Activated CD4-positive, alpha-beta T cell treated with anti-CD3 and anti-CD28 coated beads for 1 hour (primary cell): Measurements from ENCODE around the gene LRIG3.
"Not testable (repeated sequence)": the region's sequence is repeated elsewhere in the genome, so short reads cannot be mapped to it uniquely, and the experiment has no call there.

Experiments
- DNase-seq: peaks from one replicate; pipeline ENCODE4 v3.0.0-alpha.2; 2020

Gene LRIG3

DNA sequence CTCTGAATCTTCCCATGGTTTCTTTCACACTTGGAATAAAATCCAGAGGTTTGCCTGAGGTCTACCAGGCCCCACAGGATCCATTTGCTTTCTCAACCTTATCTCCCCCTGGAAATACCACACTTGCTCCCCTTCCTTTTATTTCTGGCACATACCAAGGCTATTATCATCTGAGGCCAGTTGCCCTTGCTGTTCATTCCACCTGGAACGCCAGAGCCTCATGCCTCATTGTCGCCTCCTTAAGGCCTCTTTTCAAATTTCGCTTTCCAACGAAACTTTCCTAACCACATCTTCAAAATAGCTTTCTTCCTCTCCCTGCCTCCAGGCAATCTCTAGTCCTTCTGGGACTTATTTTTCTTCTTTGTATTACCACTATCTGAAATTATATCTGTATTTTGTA is 11.2 kb upstream of the LRIG3 start:
- DNase-seq = no peak

DNA sequence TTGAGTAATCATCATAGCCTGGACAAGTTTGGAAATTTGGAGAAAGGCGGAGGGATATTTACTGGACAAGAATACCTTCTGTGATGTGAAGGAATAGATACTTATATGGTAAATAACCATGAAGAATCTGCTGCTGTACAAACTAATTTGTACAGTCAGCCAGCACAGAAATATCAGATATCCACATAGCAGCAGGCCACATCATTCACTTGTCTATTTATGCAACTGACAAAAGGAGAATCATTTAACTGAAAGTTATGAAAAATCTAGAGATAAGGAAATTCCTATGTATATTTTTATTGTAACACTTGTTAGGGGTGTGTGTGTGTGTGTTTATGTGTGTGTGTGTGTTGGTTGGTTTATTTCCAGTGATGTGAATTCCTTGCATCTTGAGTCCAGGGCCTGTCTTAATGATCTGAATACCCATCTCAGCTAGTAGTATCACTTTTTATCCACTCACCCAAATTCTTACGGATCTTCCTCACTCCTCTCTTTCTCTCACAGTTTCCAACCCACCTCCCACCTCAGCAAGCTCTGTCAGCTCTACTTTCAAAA is 10.5 kb upstream of the LRIG3 start:
- no peak for DNase-seq

DNA sequence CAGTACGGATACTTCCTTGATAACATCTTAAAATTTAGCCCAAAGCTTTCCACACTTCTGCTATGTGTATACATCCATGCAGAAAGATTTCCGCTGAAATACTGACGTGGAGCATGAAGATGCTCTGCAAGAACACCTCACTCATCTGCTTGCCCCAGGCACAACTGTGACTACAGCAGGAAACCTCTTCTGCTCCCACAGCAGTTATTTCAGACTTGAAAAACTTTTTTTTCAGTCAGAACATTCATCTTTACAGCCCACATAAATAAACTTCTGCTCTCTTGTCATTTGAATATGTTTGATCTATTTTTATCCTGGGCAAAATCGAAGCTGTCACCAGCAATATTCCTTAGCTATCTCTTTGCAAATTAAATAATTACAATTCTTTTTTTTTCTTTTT is 6.8 kb upstream of the LRIG3 start:
- no peak for DNase-seq

DNA sequence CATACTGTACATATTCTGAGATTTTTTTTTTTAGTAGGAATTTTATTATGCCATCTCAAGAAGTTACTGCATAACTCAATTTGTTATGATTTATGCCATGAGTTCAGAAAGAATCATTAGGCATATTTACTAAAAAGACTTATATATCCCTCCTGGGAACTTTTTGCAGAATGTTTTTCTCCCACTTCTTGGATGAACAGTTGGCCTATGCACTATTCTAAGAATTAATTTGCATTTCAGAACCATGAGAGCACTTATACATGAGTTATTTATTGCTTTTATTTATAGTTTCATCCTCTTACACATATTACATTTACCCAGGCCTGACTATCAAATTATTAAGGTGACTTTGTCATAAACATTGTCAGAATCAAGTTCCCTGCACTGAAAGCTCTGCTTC is 6.3 kb upstream of the LRIG3 start:
- DNase-seq = no peak

DNA sequence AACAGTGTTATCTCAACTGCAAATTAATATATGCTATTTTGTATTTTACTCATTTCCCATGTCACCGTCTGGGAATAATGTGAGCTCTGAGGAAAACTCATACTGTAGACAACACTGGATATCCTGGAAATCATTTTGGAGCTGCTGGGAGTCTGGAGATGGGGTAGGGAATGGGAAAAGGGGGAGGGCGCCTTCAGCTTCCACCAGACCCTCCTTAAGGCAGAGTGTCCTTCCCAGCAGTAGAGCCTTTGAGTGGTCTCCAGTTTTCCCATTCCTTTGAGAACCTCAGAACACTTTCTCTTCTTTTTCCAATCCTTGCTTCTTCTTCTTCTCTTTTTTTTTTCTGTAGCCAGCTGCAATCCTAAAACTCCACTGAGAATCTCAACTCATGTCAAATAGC is 5.4 kb upstream of the LRIG3 start:
- DNase-seq = no peak

DNA sequence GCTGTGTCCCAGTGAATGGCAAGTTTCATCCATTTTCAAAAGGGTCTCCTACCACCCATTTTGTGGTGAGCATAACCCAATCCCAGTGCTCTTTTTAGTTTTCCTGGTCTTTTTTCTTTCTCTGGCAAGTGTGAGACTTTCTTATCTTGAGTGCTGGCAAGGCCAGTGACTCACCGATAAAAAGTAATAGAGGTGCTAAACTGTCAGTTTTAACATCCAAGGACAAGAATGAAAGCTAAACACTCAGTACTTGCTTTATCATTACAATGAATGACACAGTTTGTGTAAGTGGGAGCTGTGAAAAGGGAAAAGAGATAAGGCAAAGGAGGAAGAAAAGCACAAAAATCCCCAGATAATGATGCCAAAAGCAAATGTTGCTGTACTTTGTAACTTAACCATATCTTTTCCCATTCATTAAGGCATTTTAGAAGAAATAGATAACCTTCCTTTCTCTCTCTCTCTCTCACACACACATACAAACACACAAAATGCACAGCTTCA is 4.9 kb upstream of the LRIG3 start:
- no peak for DNase-seq

DNA sequence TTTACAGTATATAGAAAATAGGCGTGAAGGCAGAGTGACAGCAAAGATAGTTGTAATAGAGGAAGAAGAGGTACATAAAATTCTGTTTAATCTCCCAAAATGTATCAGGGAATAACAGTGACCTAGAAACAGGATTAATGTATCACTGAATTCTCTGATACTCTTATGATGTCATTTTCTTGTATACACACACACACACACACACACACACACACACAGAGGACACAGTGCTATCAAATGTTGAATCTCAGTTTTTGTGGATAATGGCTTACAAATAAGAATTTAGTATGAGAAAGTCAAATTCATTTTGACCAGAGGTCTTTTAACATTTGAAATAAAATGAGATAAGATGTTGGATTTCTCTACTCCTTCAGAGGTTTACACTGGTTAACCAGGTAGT is 4.3 kb upstream of the LRIG3 start:
- no peak for DNase-seq

DNA sequence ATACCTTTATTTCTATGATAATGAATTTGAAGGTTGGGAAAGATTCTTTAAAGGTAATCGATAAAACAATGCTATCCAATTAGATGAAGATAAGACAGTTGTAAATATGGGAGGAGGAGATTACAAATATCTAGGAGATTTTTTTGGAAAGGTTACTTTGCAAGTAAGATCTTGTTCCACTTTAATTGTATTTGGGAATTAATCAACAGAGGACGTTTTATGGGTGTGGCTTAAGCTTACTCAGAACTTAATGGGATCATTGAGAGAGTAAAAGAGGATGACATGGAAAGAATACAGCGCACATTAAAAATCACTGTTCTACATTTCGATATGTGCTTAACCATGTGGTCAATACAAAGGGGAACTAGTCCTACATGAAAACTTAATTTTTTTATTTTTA is 3.5 kb upstream of the LRIG3 start:
- DNase-seq = no peak

DNA sequence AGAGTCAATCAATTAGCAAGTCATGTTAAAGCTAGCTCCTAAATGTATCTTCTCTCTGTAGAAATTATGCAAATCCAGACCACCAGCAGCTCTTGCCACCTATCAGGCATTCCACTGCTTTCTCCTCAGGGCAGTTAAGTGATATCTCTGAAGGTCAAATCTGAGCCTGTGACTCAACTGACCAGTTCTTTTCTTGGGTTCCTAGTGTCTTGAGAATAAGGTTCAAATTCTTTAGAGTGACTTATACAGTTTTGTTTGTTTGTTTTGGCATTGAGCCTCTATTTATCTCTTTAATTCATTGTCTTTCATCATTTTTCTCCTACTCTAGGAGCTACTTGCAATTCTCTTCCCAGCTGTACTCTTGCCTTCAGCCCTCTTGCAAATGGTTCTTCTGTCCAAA is 2.5 kb upstream of the LRIG3 start:
- no peak for DNase-seq

DNA sequence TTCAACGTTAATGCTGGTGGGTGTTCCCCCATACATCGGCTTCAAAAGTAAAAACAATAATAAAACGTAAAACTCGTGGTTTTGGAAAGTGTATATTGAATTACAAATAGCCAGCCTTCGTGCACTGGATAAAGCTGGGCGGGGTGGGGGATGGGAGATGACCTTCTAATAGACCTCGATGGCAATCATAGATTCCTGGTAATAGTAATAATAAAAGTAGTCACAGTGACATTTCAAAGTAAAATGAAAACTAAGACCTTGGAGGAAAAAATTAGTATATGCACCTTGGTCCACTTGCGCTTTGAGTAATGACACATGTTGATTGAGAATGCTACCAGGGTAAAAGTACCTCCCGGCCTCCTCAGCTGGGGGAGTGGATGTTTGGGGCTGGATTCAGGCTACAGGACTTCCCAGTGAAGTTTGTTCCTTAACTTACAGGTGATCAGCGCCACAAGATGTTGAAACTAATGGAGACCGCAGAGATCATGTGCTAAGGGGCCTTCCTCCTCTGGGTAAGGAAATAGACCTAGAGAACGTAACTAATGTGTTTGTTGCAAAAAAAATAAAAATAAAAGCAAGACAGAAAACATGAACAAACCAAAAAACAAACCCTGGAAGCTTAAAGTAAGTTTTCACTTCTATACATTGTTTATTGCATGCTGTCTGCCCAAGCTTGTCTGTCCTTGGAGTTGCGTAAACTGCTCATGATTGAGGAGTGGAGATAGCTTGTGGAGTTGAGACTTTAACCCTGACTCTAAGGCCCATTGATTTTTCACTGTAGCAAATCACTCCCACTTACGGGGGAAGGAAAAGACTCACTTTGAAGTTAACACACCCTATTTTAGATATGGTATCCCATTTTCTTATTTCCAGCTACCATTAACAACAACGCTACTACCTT is 907 bp upstream of the LRIG3 start:
- no peak for DNase-seq

DNA sequence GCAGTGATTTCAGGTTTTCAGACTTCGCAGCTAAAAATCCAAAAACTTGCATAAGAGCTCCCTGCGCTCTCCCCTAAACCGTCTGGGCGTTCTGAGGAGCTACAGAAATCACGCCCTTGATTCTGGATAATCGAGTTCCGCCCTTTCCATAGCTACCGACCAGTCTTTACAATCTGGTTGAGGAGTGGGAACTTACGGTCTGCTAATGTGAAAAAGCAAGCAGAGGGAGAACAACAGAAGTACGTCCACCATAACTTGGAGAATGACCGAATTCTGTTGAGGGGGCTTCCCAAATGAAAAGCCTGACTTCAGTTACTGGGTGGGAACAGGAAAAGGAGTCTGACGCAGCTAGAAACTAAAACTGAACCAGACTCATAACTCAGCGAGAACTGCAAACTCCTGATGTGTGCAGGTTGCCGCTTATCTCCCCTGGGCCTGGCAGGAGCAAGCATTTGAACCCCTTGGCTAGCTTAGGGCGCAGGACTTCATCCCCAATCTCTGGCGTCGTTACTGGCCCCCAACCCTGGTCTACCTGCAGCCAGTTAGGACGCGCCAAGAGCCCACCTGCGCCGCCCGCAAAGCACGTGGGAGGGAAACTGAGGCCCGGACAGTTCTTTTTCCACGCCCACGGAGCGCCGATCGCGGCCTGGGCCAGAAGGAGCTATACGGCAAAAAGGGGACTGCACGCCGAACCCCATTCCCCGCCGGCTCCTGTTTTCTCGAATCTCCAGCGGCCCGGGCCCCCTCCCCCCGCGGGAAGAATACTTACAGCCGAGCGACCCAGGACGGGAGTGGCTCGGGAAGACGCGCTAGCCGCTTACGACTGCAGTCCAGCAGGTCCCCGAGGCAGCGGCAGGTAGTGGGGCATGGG is 838 bp downstream of the LRIG3 start:
- no peak for DNase-seq

DNA sequence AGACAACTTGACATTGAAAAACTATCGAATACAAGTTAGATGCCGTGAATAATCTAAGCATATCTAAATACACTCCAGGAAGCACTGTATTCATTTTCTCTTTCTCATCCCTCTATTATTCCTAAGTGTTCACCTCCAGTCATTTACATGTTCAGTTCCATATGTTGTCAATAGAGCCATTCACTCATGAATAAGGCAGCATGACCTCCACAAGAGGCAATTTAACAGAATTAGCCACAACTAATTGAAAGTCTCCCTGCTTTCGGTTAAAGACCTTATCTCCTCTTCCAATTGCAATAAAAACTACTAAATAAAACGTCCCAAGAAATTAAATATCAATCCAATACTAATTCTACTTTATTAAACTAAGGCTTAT is 1.8 kb downstream of the LRIG3 start:
- DNase-seq = no peak

DNA sequence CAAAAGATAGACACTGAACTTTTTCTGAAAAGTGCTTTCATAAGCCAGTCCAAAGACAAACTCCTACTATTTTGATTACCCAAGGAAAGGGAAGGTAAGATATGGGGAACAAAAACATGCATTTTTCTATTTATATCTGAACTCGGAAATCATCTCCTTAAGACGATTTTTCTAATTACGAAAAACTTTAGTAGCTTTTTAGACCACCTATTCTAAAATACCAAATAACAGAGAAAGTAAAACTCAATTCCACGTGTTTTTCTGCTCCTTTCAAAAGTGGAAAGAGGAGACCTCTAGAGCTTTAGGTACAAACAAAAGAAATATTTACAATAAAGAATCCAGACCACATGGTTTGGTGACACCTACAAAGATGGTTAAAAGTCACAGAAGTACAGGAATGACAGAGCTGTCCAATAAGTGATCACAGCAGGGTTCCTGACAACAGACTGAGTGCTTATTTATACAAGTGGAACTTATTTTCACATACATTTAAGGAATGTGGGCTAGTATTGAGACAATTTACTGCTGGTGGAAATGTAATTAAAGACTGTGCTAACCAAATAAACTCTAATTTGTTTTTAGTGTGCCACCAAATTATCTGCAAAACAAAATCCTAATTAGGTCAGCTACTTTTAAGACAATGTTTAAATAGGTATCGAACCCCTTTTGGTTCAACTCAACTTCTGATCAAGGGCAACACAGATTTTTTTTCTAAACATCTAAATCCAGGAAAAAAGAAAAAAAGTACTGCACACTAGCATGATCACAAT is 2.4 kb downstream of the LRIG3 start:
- DNase-seq = no peak

DNA sequence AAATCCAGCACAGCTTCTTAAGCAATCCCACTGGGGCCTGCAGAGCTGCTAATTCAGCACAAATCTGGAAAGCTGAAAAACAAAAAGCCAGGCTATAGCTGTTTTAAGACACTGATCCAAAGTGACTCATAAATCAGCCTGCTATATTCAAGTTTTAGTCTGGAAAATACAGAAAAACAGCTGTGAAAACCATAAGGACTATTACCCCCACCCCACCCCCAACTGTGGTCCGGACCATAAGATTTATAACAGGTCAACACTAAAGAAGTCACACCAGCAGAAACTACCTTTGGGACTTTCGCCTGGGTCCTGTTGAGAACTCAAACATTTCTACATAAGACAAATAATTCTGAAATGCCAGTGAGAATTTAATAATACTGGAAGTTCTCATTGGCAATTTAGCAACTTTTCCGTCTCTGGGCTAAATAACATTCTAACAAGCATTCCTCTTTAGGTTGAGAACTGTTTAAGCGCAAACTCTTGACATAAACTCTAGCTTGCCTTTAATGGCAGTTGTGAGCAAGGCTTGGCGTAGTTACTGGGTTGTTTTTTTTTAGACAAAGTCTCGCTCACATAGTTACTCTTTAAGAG is 3.3 kb downstream of the LRIG3 start:
- DNase-seq = no peak

DNA sequence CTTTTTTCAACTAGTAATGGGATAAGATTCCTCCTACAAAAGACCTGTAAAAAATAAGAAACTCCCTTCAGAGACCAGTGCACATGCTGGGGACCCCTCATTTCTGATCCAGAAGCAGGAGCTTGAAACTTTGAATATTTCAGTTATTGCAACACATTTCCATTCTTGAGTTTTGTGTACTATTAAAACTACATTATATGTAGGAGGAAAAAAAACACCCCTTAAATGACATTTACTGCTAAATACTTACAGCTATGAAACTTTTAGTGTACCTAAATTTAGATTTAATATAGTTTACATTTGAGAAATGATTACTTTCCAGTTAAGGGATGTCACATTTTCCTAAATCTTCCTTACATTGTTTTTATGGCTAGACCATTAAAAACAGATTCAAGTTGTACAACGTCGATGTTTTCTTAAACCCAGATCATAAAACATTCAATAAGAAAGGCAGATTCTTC is 4.1 kb downstream of the LRIG3 start:
- DNase-seq = no peak

DNA sequence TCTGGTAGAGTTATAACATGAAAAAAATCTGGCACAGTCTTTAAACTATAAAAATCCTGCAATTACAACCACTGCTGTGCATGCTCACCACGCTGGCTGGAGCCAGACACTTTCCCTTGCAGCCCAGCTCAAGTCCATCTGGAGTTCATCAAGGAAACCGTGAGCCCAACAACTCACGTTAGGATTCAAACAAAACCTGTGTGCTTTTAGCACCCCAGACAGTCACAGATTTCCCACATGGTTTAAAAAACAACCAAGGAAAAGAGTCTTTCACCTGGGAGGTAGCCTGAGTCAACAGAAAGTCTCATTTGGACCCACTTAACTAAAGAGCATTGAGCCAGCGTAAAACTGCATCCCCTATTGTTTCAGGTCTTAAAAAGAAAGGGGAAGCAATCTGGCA is 4.7 kb downstream of the LRIG3 start:
- no peak for DNase-seq

DNA sequence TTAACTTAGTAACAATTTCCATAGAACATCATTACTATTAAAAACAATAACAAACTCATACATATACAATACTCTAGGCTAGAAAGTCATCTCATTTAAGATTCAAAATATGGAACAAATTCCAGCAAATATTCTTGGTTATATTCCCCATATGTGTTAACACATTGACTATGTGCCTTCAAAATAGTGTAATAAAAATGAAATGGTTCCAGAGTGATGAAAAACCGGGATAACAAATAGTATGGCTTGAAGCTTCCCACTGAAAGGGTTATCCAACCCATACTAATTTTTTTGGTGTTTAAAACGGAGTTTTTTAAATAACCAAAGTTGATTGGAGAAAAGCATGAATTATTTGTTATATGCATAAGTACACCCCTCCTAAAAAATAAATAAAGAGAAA is 5.3 kb downstream of the LRIG3 start:
- DNase-seq = no peak

DNA sequence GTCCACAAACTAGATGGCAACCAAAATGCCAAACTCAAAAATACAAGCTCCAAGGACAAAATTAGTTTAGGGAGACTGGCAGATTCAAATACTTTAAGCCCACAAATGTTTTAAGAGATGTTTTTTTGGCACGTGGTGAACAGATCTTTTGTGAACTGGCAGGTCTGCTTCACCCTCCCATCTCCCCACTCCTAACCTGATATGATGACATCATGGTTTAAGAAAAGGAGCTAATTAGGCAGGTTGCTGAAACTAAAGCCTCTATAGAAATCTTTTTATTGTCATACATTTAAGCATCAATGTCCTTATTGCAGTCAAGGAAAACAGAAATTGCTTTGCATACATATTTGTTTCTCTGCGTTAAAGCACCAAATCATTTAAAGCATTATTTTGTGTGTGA is 5.8 kb downstream of the LRIG3 start:
- DNase-seq = no peak

DNA sequence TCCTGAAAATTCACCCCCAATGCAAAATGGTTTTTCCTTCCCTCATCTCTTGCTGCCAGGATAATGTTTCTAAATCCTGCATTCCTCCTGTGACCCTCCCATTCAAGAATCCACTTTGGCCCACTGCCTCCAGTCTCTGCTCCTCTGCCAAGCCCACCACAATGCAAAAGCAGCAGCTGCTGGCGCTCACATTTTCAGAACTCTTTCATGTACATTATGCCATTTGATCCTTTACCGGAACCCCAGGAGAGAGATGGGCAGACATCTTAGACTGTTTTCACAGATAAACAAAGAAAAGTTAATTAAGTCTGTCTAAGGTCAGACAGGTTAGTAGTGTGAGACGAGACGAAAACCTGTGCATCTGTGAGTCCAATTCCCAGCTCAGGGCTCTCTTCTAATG is 12.9 kb downstream of the LRIG3 start:
- DNase-seq = no peak

DNA sequence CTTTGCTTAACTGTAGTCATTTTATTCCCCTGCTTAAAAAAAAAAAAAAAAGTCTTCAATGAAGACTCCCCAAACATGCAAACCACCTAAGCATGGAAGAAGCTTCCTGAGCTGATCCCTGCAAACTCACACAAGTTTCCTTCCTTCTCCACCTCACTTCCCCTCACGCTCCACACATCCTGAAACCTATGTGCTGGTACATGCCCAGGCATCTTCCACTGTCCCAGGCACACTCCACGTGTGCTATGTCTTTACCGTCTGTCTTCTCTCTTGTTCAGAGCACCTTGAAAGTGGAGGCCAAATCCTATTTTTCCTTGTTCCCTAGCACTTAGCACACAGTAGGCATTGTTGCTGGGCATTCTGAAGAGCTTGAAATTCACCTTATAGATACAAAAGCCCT is 13.4 kb downstream of the LRIG3 start:
- no peak for DNase-seq

DNA sequence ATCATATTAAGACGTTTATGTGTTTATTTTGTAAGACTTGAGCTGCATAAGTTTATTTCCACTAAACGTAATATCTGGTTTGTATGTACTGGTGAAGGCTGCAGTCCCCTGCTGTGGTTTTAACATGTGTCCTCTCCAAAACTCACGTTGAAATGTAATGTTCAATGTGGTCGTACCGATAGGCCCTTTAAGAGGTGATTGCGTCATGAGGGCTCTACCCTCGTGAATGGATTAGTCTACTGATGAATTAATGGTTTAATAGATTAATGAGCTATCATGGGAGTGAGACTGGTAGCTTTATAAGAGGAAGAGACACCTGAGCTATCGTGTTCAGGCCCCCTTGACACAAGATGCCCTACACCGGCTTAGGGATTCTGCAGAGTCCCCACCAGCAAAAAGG is 14.9 kb downstream of the LRIG3 start:
- DNase-seq = no peak

DNA sequence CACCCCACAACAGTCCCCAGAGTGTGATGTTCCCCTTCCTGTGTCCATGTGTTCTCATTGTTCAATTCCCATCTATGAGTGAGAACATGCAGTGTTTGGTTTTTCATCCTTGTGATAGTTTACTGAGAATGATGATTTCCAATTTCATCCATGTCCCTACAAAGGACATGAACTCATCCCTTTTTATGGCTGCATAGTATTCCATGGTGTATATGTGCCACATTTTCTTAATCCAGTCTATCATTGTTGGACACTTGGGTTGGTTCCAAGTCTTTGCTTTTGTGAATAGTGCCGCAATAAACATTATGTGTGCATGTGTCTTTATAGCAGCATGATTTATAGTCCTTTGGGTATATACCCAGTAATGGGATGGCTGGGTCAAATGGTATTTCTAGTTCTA is 17.6 kb downstream of the LRIG3 start:
- DNase-seq = not testable (repeated sequence)
